AML-193 (cell line): Measurements from ENCODE around the gene ING5.

ENCODE experiments used
- DNase-seq, 2 experiments: peaks; one replicate each; lab custom pipeline; 2025; lab: John Stamatoyannopoulos, UW

Gene ING5

GRCh38 chr2:241760301-241760771 is 58.5 kb downstream of the ING5 start:
- no peak for DNase-seq

- DNase-seq, result no peak
These were observed 60.6 kb downstream of the ING5 start for GRCh38 chr2:241762321-241762932.

DNA sequence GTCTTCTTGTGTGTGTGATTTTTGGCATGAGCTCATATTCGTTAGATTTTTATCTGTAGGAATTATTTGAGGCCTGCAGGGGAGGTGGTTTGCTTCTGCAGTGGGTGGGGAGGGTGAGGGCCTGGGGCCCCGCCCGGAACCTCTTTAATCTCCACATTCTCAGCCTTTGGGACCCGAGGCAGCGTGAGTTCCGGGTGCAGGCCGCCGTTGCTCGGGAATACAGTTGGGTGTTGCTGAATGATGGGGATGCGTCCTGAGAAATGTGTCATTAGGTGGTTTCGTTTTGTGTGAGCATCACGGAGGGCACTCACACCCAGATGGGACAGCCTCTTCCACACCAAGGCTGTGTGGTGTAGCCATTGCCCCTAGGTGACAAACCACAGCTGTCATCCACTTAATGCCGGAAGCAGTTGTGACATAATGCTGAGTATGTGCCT is 61.1 kb downstream of the ING5 start:
- DNase-seq, result no peak

DNA sequence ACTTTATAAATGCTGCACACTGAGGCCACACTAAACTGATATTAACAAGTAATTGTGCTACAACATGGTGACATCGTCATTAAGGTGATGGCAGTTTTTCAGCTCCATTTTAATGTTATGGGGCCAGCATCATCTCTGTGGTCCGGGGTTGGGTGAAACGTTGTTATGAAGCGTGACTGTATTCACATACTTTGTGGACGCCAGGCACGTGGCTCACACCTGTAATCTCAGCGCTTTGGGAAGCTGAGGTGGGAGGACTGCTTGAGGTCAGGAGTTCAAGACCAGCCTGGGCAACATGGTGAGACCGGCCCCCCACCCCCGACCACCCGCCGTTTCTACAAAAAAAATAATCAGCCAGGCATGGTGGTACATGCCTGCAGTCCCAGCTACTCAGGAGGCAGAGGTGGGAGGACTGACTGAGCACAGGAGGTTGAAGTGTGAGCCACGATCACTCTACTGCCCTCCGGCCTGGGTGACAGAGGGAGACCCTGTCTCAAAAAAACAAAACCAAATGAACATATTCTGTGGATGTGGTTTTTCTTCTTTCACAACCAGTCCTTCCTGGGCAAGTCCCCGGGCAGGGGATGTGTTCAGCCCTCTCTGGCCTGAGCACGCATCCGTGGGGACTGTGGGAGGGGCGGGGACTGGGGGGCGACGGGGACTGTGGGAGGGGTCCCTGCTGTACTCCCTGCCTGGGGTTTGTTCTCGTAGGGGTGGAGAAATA is 61.9 kb downstream of the ING5 start:
- DNase-seq, result no peak

DNA sequence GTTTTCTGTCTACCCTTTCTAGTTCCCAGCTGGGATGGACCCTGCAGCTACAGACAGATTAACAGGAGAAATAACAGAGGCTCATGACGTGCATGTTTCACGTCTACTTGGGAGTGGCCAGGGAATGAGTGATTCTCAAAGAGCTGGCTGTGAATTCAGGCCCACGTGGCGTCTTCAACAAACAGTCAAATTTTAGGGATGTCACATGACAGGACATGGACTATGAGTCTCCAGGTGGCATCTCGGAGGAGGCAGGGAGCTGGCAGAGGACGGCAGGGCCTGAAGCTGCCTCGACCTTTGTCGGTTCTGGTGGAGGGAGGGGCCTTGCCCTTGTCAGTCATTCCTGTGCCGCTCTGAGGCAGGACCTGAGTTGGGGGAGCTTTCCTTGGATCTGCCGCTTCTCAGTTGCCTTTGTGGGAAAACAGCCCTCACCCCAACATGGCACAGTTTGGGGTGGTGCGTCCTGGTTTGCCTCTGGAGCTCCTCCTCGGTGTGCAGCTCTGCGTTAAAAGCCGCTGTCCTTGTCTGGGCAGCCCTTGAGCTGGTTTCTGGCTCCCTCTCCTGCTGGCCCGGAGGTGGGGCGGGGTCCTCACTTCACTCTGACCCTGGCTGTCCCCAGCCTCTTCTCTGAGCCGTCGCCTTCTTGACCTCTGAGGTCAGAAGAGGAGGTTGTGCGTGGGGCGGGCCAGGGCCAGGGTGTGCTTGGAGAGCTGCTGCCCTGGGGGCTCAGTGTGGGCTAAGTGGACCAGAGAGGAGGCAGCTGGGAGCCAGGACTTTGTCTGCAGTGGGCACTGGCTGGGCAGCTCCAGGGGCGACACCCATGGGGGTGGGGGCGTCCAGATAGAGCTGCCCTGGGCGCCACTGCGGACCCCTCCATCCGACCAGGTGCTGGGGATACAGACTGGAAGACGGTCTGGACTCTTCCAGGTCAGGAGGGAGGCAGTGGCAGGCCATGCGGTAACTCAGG is 62.7 kb downstream of the ING5 start:
- DNase-seq, result no peak

GRCh38 chr2:241767464-241768250 is 65.8 kb downstream of the ING5 start:
- DNase-seq, result no peak

DNA sequence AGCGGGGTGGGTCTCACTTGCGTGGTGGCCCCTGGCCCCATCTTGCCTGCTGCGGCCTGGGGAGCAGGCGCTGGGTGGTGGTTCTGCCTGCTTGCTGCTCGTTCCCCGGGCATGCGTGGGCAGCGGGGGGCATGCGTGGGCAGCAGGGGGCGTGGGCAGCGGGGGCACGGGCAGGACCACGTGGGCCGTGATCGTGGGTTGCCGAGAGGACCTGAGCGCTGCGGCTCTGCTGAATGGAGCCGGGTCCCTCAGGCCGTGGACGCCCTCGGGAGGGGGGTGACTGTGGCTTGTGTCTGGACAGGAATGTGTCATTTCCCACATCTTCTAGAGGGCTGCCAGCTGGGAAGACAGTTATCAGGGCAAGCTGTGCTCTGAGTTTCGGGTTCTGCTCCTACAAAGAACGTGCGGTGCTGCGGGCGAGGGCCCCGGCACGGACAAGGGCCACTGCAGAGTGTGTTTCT is 66.4 kb downstream of the ING5 start:
- DNase-seq, result no peak

- DNase-seq, result no peak
These were observed 67.0 kb downstream of the ING5 start for GRCh38 chr2:241768850-241769249.

DNA sequence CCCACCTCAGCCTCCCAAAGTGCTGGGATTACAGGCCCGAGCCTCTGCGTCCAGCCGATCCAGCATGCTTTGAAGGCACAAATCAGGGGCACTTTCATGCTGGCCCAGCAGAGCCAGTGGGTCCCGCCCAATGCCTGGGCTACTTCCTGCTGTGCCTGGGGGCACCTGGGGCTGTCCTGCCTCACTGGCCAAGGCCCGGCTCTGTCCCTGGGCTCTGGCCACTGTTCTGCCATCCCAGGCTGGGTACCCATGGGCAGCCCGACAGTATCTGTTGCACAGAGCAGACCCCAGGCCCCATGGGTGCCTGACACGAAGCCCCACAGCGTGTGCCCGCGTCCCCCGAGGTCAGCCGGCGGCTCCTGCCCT is 68.0 kb downstream of the ING5 start:
- no peak for DNase-seq

- DNase-seq, result no peak
These were observed 68.5 kb downstream of the ING5 start for GRCh38 chr2:241770185-241770935.

- DNase-seq, result no peak
These were observed 69.1 kb downstream of the ING5 start for GRCh38 chr2:241770936-241771285.

- DNase-seq, result no peak
These were observed 69.6 kb downstream of the ING5 start for GRCh38 chr2:241771286-241772062.

- no peak for DNase-seq
These were observed 70.2 kb downstream of the ING5 start for GRCh38 chr2:241772063-241772499.

GRCh38 chr2:241773511-241774418 is 71.9 kb downstream of the ING5 start:
- no peak for DNase-seq

DNA sequence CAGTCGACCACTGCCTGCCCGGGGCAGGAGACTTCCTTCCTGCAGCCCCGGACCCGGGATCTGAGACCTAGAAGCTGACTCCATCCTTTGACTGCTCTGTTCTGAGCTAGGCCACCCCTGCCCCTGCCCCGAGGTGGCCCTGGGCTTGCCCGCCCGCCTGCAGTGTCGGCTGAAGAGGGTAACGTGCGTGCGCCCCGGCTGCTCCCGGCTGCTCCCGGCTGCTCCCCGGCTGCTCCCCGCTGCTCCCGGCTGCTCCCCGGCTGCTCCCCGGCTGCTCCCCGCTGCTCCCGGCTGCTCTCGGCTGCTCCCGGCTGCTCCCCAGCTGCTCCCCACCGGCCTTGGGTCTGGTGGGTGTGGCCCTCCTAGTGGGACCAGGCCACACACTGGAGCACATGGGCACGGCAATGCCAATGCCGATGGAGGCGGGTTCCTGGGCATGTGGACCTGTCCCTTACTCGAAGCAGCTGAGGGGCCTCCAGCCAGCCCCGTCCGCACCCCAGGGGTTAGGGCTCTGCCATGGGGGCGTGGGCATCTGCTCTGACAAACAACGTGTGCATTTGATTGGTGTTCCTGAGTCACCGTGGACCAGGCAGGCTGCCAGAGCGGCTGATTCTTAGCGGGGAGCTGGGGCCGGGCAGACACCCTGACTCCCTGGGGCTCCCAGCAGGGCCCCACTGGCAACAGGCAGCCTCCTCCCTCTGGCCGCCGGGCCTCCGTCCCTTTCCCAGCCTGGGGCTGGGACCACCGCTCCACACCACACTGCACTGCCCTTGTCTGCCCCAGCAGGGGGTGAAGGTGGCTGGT is 72.8 kb downstream of the ING5 start:
- DNase-seq, result no peak

- no peak for DNase-seq
These were observed 73.7 kb downstream of the ING5 start for GRCh38 chr2:241775223-241776177.
